HG02759 (cell line): ENCODE results near the gene ITPRIPL2.

ENCODE experiments used
- ATAC-seq: cut with Tn5 transposase; IDR thresholded peaks from one replicate; pipeline ENCODE4 v1.9.1; 2021; ENCODE audit warnings: mild to moderate bottlenecking, moderate library complexity; ENCODE audit not compliant: unreplicated experiment

Gene ITPRIPL2

DNA sequence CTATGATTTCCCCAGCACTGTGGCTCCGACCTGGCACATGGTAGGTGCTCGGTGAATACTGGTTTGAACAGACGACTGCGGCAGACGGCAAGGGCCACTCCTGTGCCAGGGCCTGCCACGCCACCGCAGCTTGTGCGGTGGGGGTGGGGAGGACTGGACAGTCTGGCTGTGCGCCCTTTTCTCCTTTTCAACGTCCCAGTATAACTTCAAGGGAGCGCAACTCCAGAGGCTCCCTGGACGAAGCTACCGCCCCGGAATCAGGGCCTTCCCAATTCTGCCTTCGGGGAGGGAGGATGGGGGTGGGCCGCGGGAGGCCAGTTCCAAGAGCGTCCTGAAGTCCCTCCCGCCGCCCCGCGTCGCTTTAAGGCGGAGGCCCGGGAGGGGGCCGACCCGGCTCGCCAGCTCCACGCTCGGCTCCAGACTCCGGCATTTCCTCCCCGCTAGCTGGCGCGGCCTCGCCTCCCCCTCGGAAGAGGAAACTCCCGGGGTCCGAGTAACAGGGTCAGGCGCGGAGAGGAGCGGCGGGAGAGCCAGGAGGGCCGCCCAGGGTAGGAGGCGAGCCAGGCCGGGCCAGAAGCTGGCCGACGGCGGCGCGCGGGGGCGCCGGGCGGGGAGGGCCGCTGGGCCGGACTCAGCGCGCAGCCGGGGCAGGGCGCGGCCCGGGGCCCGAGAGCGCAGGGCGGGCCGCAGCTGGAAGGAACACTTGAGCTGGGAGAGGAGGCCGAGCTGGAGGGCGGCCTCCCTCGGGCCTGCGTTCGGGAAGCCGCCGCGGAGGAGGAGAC, at the start of gene ITPRIPL2:
Gene ITPRIPL2, plus strand, starts transcription at position 388 of the 782 bp plus-strand sequence. CDS start 498 bp downstream, outside the sequence.
- ATAC-seq = peak; percentile 49

DNA sequence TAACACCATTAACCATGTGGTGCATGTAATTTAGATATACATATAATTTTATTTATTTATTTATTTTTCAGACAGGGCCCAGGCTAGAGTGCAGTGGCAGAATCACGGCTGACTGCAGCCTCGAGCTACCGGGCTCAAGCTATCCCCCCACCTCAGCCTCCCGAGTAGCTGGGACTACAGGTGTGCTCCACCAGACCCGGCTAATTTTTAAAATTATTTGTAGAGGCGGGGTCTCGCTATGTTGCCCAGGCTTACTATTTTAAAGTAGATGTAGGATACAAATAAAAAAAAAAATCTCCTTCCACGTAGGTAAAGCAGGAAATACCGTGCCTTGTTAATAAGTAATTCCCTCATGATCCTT, 46.8 kb upstream of the ITPRIPL2 start:
- no peak for ATAC-seq

GRCh38 chr16:19067349-19068236, 46.2 kb upstream of the ITPRIPL2 start, which contains the start of gene COQ7:
Gene COQ7, plus strand, starts transcription at chr16:19067614. Its CDS starts 51 bp downstream, at chr16:19067665.
- peak; percentile 90 for ATAC-seq

DNA sequence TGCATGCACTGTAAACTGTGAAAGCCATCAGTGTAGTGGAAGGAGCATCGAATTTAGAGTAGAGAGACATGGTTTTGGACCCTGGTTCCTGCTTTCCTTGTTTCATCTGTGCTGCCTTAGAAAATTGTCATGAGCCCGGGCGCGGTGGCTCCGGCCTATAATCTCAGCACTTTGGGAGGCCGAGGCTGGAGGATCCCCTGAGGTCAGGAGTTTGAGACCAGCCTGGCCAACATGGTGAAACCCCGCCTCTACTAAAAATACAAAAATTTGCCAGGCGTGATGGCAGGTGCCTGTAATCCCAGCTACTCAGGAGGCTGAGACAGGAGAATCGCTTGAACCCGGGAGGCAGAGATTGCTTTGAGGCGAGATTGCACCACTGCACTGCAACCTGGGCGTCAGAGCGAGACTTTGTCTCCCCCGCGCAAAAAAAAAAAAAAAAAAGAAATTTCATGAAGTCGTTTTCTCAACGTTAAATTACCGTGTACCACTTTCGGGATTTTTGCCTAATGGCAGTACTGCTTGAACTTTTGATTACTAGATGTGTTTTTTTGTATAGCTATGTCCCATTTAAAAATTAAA, 45.4 kb upstream of the ITPRIPL2 start:
- ATAC-seq = no peak

- no peak for ATAC-seq
Measured at GRCh38 chr16:19071811-19072777, 41.7 kb upstream of the ITPRIPL2 start.

GRCh38 chr16:19073344-19073743, 40.4 kb upstream of the ITPRIPL2 start:
- ATAC-seq = no peak

GRCh38 chr16:19073863-19074262, 39.9 kb upstream of the ITPRIPL2 start:
- no peak for ATAC-seq

GRCh38 chr16:19075511-19075910, 38.3 kb upstream of the ITPRIPL2 start:
- no peak for ATAC-seq

DNA sequence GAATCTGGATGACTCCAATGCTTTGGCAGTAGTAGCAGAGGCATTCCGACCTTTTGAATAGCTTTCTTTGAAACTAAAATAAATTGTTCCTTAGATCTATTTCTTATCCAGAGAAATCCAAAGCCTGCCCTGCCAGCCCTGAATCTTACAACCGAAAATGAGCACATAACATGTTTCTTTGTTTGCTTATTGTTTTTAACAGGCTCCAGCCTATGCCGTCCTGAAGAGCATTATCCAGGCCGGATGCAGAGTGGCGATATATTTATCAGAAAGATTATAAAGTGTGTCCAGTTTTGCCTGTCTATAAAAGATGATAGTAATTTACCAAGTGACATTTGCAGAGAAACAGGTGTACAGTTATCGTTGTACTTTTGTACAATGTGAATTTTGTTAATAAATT, 35.9 kb upstream of the ITPRIPL2 start:
- ATAC-seq = no peak

DNA sequence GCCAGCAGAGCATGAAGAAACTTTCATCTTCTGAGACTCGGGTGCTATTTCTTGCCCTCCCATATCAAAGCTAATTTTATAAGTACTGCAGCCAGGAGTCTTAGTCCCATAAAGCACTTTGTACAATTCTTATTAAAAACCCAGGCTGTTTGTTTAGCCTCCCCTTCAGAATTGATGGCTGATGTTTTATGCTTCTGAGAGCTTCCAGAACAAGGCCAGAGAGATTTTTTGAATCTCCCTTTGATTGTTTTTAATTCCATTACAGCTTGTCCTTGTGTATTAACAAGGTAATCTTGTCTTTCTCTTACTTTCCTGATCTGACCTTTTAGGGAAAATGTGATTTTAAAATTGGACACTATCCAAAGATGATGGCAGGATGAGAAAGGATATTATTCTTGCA, 30.1 kb upstream of the ITPRIPL2 start:
- no peak for ATAC-seq

DNA sequence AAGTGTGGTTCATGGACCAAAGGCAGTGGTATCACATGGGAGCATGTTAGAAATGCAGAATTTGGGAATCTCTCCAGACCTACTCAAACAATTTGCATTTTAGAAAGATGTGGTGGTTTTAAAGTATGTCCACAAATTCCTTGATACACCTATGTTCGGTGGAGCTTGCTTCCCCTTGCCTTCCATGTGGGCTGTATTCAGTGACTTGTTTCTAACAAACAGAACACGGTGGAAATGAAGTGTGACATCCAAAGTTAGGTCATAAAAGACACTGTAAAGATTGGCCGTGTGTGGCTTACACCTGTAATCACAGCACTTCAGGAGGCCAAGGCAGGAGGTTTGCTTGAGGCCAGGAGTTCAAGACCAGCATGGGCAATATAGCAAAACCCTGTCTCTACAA, 29.6 kb upstream of the ITPRIPL2 start:
- no peak for ATAC-seq

GRCh38 chr16:19084879-19085278, 28.9 kb upstream of the ITPRIPL2 start:
- no peak for ATAC-seq

DNA sequence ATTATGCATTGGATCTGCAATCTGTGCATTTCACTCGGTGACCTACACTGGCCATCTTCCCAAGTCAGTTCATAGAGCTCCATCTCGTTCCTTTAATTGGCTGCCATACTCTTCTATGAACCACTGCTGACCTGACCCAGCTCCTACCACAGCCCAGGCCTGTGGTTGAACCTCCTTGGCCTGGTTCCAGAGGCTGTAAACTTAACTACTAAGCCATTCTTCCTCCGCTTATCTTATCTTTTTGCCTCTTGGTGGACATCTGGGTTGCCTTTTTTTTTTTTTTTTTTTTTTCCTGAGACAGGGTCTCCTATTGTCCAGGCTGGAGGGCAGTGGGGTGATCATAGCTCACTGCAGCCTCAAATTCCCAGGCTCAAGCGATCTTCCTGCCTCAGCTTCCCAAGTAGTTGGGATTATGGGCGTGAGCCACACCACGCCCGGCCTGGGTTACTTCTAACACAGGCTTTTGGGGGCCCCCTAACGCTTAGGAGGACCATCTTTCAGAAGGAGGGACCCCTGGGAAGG, 28.0 kb upstream of the ITPRIPL2 start:
- ATAC-seq = no peak

DNA sequence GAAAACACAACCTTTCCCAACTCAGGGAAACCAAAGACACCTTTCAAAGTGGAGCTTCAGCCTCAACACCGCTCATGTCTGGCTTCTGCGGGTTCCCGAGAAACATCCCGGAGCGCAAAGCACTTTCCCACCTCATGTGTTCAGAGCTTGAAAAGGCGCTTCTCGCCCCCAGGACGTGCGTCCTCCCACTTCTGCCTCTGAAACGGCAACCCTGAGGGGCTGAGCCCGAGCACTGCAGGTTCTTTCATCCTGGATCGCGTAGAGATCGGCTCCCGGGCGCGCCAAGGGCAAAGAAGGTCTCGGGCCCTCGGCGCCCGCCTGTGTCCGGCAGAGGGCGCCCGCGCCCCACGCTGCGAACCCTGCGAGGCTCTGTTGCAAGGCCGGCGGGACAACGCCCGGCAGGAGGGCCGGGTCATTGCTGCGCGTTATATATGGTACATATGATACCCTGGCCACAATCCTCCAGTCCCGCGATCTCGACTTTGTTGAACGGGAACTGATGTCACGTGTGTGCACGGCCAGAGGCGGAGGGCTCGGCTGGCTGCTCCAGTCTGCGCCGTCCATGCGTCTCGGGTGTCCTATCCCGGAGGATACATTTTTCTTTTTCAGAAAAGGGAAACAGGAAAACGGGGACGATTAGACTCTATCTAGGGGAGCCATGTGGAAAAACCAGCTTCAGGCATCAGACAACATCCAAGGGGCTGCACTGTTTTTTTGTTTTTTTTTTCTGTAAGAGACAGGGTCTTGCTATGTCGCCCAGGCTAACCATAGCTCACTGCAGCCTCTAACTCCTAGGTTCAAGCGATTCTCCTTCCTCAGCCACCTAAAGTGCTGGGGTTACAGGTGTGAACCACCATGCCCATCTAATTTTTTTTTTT, 27.2 kb upstream of the ITPRIPL2 start:
- ATAC-seq = peak; percentile 77

DNA sequence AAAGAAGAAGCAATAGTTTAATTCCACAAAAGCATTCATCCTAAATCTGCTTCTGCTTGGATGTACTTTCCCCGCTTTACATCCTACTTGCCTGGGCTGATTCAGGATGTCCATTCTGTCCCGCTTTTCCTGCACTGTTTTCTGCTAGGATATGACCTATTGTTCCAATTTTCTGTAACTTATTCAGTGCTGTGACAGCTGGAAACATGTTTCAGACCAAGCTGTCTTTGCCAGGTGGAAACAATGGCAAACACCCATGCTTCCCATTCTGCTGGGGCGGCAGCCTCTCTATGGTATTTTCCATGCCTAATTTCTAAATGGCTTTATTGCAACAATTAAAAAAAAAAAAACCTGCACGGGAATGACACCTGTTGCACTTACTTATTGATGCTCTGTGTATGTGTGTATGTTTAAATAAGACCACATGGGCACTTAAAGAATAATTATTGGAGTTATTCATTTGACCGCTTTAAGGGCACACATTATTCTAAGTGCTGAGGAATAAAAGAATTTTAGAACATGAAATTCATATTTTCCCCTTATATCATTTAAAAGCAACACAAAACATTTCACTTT, 25.3 kb upstream of the ITPRIPL2 start:
- ATAC-seq = no peak

DNA sequence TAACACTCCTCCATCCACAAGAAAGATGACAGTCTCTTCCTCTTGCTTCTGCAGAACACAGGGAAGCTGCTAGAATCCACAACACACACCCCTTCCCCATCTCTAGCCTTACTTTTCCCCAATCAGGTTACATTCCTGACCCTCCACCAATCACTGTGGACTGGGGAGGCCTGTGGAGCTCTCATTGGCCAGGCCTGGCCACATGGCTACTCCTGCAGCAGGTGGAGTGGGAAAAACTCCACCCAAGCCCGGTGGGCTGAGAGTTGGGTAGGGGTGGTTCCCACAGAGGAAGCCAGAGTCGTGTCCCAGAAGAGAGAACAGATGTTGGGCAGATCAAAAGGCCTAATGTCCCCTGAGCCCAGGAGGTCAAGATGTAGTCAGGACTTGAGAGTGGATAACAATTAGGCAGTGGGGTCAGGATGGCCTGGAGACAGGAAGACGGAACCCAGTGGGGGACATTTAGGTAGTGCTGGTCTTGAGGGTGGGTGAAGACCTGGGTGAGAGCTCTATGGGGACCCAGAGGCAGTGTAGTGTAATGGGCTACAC, 24.3 kb upstream of the ITPRIPL2 start:
- ATAC-seq = no peak

DNA sequence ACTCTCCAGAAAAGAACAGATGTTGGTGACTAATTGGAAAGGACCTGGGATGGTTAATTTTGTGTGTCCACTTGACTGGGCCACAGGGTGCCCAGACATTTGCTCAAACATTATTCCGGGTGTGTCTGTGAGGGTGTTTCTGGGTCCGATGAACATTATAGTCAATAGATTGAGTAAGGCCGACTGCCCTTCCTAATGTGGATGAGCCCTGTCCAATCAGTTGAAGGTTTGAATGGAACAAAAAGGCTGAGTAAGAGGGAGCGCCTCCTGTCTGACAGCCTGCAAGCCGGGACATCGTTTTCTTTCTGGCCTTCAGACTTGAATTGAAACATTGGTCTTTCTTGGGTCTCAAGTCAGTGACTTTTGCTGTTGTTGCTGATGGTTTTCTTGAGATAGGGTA, 22.8 kb upstream of the ITPRIPL2 start:
- ATAC-seq = no peak

DNA sequence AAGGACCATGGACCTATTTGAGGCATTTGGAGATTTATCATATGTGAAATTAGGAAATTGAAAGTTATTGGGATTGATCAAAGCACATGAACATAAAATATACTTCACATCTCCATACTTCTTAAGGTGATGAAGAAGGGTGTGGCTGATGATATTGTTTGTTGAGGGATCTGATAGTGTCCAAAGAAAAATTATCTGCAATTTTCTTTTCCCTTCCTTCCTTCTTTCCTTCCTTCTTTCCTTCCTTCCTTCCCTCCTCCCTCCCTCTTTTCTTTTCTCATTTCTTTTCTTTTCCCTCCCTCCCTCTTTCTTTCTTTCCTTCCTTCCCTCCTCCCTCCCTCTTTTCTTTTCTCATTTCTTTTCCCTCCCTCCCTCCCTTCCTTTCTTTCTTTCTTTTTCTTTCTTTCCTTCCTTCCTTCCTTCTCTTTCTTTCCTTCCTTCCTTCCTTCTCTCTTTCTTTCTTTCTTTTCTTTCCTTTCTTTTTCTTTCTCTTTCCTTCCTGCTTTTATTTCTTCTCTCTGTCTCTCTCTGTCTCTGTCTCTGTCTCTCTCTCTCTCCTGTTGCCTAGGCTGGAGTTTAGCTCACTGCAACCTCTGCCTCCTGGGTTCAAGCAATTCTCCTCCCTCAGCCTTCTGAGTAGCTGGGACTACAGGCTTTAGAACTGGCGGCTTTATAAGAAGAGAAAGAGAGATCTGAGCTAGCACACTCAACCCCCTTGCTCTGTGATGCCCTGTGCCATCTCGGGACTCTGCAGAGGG, 20.9 kb upstream of the ITPRIPL2 start:
- ATAC-seq = no peak
